Measurements from ENCODE around the gene CD93.

DNA sequence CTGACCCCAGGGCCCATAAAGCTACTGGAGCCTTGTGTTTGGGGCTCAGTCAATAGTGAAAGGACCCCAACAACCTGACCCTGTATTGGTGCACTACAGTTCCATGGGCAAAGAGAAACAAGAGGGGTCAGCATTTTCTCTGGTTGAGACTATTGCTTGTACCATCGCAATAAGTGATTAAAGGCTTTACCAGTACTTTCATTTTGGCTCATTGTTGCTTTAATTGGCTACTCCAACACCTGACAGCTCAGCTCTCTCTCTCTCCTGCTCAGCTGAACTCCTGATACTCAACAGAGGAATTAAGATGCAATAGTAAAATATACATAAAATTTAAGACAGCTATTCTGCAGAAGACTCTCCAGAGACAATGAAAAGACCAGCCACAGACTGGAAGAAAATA, 17.8 kb downstream of the CD93 start:
- TF ChIP-seq, protein P1, sequence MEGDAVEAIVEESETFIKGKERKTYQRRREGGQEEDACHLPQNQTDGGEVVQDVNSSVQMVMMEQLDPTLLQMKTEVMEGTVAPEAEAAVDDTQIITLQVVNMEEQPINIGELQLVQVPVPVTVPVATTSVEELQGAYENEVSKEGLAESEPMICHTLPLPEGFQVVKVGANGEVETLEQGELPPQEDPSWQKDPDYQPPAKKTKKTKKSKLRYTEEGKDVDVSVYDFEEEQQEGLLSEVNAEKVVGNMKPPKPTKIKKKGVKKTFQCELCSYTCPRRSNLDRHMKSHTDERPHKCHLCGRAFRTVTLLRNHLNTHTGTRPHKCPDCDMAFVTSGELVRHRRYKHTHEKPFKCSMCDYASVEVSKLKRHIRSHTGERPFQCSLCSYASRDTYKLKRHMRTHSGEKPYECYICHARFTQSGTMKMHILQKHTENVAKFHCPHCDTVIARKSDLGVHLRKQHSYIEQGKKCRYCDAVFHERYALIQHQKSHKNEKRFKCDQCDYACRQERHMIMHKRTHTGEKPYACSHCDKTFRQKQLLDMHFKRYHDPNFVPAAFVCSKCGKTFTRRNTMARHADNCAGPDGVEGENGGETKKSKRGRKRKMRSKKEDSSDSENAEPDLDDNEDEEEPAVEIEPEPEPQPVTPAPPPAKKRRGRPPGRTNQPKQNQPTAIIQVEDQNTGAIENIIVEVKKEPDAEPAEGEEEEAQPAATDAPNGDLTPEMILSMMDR (IDR thresholded peaks at IDR 0.05), result no peak
- no peak for TF ChIP-seq EZH2phosphoT487 (IDR thresholded peaks at IDR 0.05)
